K562 (cell line): ENCODE measurements around the gene OAT. TPM values are rescaled to one million over a fixed set of nuclear protein-coding genes. Genes with fewer than 3 reads are reported as not detected.

Experiments
- ATAC-seq: fragments of 200-7000 bp; cut with Tn5 transposase; 3 replicates; pipeline ENCODE4 v1.9.1; 2020; ENCODE audit warnings: moderate library complexity
- BruUV-seq: library from RNA; stranded (reverse); fragments of 400-500 nt; replicated peaks from 2 replicates; lab custom pipeline; 2021; lab: Mats Ljungman, UMichigan
- CTCF ChIA-PET: fragments of 300-600 bp; formaldehyde crosslinking; extraction: SDS; loops from one replicate; lab custom pipeline; 2021; ENCODE audit warnings: low intra/inter-chr PET ratio; lab: Yijun Ruan, JAX
- POLR2A ChIA-PET: fragments of 300-600, 350-650 bp; sonication (Branson Sonifier 250); formaldehyde crosslinking; extraction: SDS; loops from one replicate; lab custom pipeline; 2021; ENCODE audit warnings: antibody characterized with exemption, inconsistent platforms; lab: Yijun Ruan, JAX
- DNase-seq, 4 experiments: peaks; one replicate each; pipeline versions ENCODE4 v3.0.0 to v3.0.0-alpha.2; 2011 to 2018; ENCODE audit warnings: low spot score in 3 of 4, mixed read lengths in 3 of 4; ENCODE audit errors: extremely low read depth in 1 of 4
- FAIRE-seq: peaks from 2 replicates; lab custom pipeline; 2011; peaks lifted over from hg19 to GRCh38; lab: Jason Lieb, UNC
- H2AFZ ChIP-seq: 2 replicates; pipeline ENCODE4 v1.6.0; 2011; ENCODE audit warnings: low read depth, low read length, control low read depth, inconsistent platforms
- H3K27ac ChIP-seq: fragments of 200-600 bp; 3 replicates; pipeline ENCODE4 v1.8.0; 2011; ENCODE audit warnings: low read depth, mild to moderate bottlenecking, control low read depth, inconsistent platforms, low read length, moderate library complexity, mixed read lengths; ENCODE audit errors: extremely low read depth
- H3K27me3 ChIP-seq, 2 experiments: fragments of 300-600 bp in 1 of 2; 2 replicates in 1 of 2; 3 replicates in 1 of 2; pipeline versions ENCODE4 v1.6.0 to v1.8.0; 2011; ENCODE audit warnings: inconsistent platforms in 2 of 2, low read length in 2 of 2, mild to moderate bottlenecking in 1 of 2, mixed read lengths in 1 of 2, moderate library complexity in 1 of 2; ENCODE audit not compliant: control insufficient read depth in 2 of 2, insufficient read depth in 2 of 2
- H3K36me3 ChIP-seq: fragments of 300-600 bp; 3 replicates; pipeline ENCODE4 v1.8.0; 2011; ENCODE audit warnings: mild to moderate bottlenecking, low read length, inconsistent platforms; ENCODE audit not compliant: control insufficient read depth, insufficient read depth
- H3K4me1 ChIP-seq, 2 experiments: fragments of 200-600 bp in 1 of 2; replicated peaks in 1 of 2; 2 replicates in 1 of 2; 3 replicates in 1 of 2; pipeline versions ENCODE4 v1.5.1 to v1.8.0; 2011; ENCODE audit warnings: inconsistent platforms in 2 of 2, low read length in 2 of 2, mild to moderate bottlenecking in 1 of 2, mixed read lengths in 1 of 2, moderate library complexity in 1 of 2; ENCODE audit not compliant: control insufficient read depth in 2 of 2, insufficient read depth in 2 of 2
- H3K4me2 ChIP-seq: 2 replicates; pipeline ENCODE4 v1.6.1; 2011; ENCODE audit warnings: low read length, control low read depth, inconsistent platforms, mixed read lengths; ENCODE audit not compliant: insufficient read depth
- H3K4me3 ChIP-seq: fragments of 200-600 bp; sonication (generic), shearing (Covaris generic); 2 replicates; pipeline ENCODE4 v1.5.1; 2016; ENCODE audit warnings: control low read depth, inconsistent platforms
- H3K79me2 ChIP-seq: fragments of 200-600 bp; 3 replicates; pipeline ENCODE4 v1.8.0; 2011; ENCODE audit warnings: low read length, inconsistent platforms; ENCODE audit not compliant: control insufficient read depth, insufficient read depth
- H3K9ac ChIP-seq, 2 experiments: 2 replicates each; pipeline versions ENCODE4 v1.6.0 to v1.6.1; 2011; ENCODE audit warnings: low read depth in 2 of 2, low read length in 2 of 2, control low read depth in 1 of 2, inconsistent platforms in 1 of 2, mild to moderate bottlenecking in 1 of 2, mixed read lengths in 1 of 2; ENCODE audit not compliant: insufficient read depth in 1 of 2
- H3K9me1 ChIP-seq: one replicate; pipeline ENCODE4 v1.6.0; 2011; ENCODE audit warnings: inconsistent platforms, mild to moderate bottlenecking, low read length, moderate library complexity; ENCODE audit not compliant: control insufficient read depth, insufficient read depth
- H3K9me3 ChIP-seq: replicated peaks from 2 replicates; pipeline ENCODE4 v1.5.1; 2011; ENCODE audit warnings: low read depth, low read length, inconsistent platforms; ENCODE audit not compliant: control insufficient read depth, insufficient read depth
- H4K20me1 ChIP-seq: replicated peaks from 2 replicates; pipeline ENCODE4 v1.6.1; 2011; ENCODE audit warnings: low read length, inconsistent platforms, mixed read lengths; ENCODE audit not compliant: control insufficient read depth, insufficient read depth
- BRD4 ChIP-seq: fragments of 200-600 bp; sonication (generic); IDR thresholded peaks from 2 replicates; pipeline ENCODE4 v1.6.1; 2017; ENCODE audit warnings: inconsistent platforms
- CHD2 ChIP-seq: IDR thresholded peaks from 2 replicates; pipeline ENCODE4 v1.6.1; 2011; ENCODE audit warnings: low read depth, low read length
- FUS ChIP-seq: fragments of 200-400 bp; formaldehyde crosslinking; optimal IDR thresholded peaks from 2 replicates; pipeline ENCODE3; 2017; ENCODE audit warnings: low read depth, low read length
- IRF1 ChIP-seq: sonication (generic); formaldehyde crosslinking; IDR thresholded peaks from 2 replicates; pipeline ENCODE4 v1.8.0; 2022; ENCODE audit warnings: missing genetic modification reagents, mild to moderate bottlenecking, borderline replicate concordance
- MCM2 ChIP-seq: fragments of 450-650 bp; IDR thresholded peaks from 2 replicates; pipeline ENCODE4 v1.6.1; 2017; ENCODE audit warnings: low read depth, mild to moderate bottlenecking
- MTF1 ChIP-seq: fragments of 250-450 bp; sonication (Bioruptor Pico); IDR thresholded peaks from 2 replicates; pipeline ENCODE4 v1.9.0; 2021; ENCODE audit warnings: moderate library complexity, mild to moderate bottlenecking, inconsistent platforms, borderline replicate concordance
- PTTG1 ChIP-seq: fragments of 450-650 bp; IDR thresholded peaks from 2 replicates; pipeline ENCODE4 v1.6.1; 2016; ENCODE audit warnings: low read depth, mild to moderate bottlenecking, missing genetic modification characterization, missing compliant biosample characterization
- SRSF7 ChIP-seq: fragments of 200-400 bp; formaldehyde crosslinking; optimal IDR thresholded peaks from 2 replicates; pipeline ENCODE3; 2017; ENCODE audit warnings: mild to moderate bottlenecking, low read depth, low read length
- TEAD2 ChIP-seq: fragments of 450-650 bp; IDR thresholded peaks from 2 replicates; pipeline ENCODE4 v1.6.1; 2016; ENCODE audit warnings: missing genetic modification characterization, control low read depth, missing compliant biosample characterization
- ZNF217 ChIP-seq: sonication (generic); formaldehyde crosslinking; IDR thresholded peaks from 2 replicates; pipeline ENCODE4 v1.8.0; 2022; ENCODE audit warnings: mild to moderate bottlenecking, missing genetic modification reagents
- ZNF668 ChIP-seq: fragments of 250-450 bp; sonication (Bioruptor Pico); IDR thresholded peaks from 2 replicates; pipeline ENCODE4 v1.8.0; 2022; ENCODE audit warnings: mild to moderate bottlenecking, inconsistent platforms
- ZNF77 ChIP-seq: fragments of 250-450 bp; sonication (Bioruptor Pico); IDR thresholded peaks from 2 replicates; pipeline ENCODE4 v1.5.0; 2020
- WGBS: fragments of 100-300 bp; shearing (Covaris generic); methylation state at CpG from one replicate; pipeline ENCODE4 v1.1.6; 2016; ENCODE audit warnings: low coverage, mixed read lengths; ENCODE audit not compliant: insufficient coverage; ENCODE audit errors: missing lambda C conversion rate; 5-methylcytosine and 5-hydroxymethylcytosine counted together
- in situ Hi-C: fragments of 300-500 bp; cut with MboI; formaldehyde crosslinking; loops from 4 replicates; pipeline ENCODE4 v1.15.0; 2018; ENCODE audit warnings: inconsistent platforms, mixed read lengths
- intact Hi-C: fragments of 100-400 bp; cut with micrococcal nuclease; formaldehyde crosslinking; loops from 2 replicates; pipeline ENCODE4 v1.14.2; 2022
- polyA plus RNA-seq, 8 experiments: library from polyadenylated mRNA; depleted of rRNA in 4 of 8; stranded (reverse) in 5 of 8; unstranded in 3 of 8; fragments of >200 nt; fragmentation: Nextera tagmentation in 2 of 8; fragmentation: Illumina TruSeq in 1 of 8; extraction: Ambion mirVana in 2 of 8; extraction: Trizol in 1 of 8; gene quantifications; 2 replicates each; pipeline versions ENCODE4 v1.2.1 to v1.2.3, GENCODE V29; 2011 to 2014; ENCODE audit warnings: inconsistent platforms in 1 of 8, missing spikeins in 1 of 8
- total RNA-seq, 7 experiments: library from RNA; depleted of rRNA in 6 of 7; stranded (reverse); fragments of >200 nt in 6 of 7; fragmentation: Illumina TruSeq in 2 of 7; extraction: Trizol in 2 of 7; gene quantifications; 2 replicates each; pipeline versions ENCODE4 v1.2.1 to v1.2.3, GENCODE V29; 2011 to 2021; ENCODE audit warnings: low replicate concordance in 1 of 7

The OAT gene
- total and polyA plus RNA-seq, 9 of the 15 experiments (the other 6 are each of a cell fraction or from before 2014, with no cell fraction given), result 100 to 312 (median 163) TPM

DNA sequence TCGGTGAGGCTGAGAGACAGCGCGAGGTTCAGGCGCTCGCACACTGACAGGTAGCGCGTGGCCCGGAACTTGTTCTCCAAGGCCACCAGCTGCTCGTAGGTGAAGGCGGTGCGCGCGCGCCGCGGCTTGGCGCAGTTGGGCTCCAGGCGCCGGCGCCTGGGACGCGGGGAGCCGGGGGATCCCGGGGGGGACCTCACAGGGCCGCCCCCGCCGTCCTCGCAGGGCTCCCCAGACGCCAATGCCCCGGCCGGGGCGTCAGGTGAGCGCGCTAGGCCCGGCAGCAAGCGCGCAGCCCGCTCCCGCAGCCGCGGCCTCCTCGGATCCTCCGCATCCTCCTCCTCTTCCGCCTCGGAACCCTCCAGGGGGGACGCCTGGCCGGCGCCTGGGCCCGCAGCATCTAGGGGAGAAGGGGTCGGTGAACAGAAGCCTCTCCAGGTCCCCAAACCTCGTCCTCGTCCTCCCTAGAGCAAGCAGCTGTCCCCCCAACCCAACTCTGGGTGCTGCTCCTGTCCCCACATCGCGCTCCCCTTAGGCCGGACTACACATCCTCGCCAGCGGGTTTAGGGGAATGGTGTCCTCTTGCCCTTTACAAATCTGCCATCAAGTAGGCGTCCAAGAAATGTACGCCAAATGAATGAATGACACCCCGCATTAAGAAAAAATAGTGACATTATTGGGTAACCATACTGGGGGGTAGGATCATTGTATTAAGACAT is 29.2 kb upstream of the OAT start:
- no peaks in the 10 kb centered on the region for H3K9me1 ChIP-seq
- no peak overlapping the region for H3K27ac ChIP-seq
- in situ Hi-C loops, result no loop called here
- DNase-seq (no peak), ATAC-seq (no peak), FAIRE-seq (no peak)
- TF ChIP-seq IRF1, result no peak
- no peak for TF ChIP-seq FUS
- no peak for TF ChIP-seq MTF1 (CRISPR knock-in tag)
- no peak for TF ChIP-seq TEAD2 (tag)
- TF ChIP-seq MCM2, result no peak
- no peak for TF ChIP-seq CHD2
- no peak for TF ChIP-seq ZNF217 (CRISPR knock-in tag)
- no peak for TF ChIP-seq PTTG1 (tag)
- TF ChIP-seq BRD4, result no peak
- no peak for TF ChIP-seq SRSF7
- TF ChIP-seq ZNF668 (CRISPR knock-in tag), result no peak
- TF ChIP-seq ZNF77 (CRISPR knock-in tag), result no peak
- BruUV-seq, result no TSS peak
- H3K79me2 ChIP-seq, result no peaks in the 10 kb centered on the region
- H3K4me1 ChIP-seq, result peaks cover 0 to 3% of the 10 kb centered on the region in 2 experiments; a peak in 3 of 5 replicates
- H3K9ac ChIP-seq, result no peak overlapping the region
- no peak overlapping the region for H3K4me2 ChIP-seq
- H3K36me3 ChIP-seq, result no peaks in the 10 kb centered on the region
- POLR2A ChIA-PET, result no interaction called here
- WGBS, result 94% methylated on average over 8 of the region's 60 CpGs
- intact Hi-C loops, result no loop called here
- H3K9me3 ChIP-seq, result no peaks in the 10 kb centered on the region
- CTCF ChIA-PET, result no interaction called here
- no peak overlapping the region for H2AFZ ChIP-seq
- no peaks in the 10 kb centered on the region for H3K27me3 ChIP-seq
- no peaks in the 10 kb centered on the region for H4K20me1 ChIP-seq
- no peak overlapping the region for H3K4me3 ChIP-seq
